ENCODE results near the gene ARL5A.

DNA sequence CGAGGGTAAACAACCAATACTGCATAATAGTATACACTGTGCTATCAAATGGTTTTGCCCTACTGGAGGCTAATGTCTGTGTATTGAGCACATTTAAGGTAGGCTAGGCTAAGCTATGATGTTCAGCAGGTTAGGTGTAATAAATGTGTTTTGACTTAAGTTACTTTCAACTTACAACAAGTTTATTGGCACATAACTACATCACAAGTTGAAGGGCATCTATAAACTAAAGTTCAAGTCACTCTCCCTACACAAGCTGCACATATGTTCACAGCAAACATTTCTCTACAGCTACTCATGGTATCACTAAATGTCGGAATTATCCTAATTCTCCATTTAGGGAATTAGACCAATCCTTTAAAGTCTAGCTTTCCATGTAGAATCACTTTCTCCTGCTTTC lies 11.4 kb downstream of the ARL5A start:
- TF ChIP-seq, protein P1, sequence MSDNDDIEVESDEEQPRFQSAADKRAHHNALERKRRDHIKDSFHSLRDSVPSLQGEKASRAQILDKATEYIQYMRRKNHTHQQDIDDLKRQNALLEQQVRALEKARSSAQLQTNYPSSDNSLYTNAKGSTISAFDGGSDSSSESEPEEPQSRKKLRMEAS (IDR thresholded peaks at IDR 0.05; ENCODE audit: low read depth, low read length) = no peak
- TF ChIP-seq, protein P2, sequence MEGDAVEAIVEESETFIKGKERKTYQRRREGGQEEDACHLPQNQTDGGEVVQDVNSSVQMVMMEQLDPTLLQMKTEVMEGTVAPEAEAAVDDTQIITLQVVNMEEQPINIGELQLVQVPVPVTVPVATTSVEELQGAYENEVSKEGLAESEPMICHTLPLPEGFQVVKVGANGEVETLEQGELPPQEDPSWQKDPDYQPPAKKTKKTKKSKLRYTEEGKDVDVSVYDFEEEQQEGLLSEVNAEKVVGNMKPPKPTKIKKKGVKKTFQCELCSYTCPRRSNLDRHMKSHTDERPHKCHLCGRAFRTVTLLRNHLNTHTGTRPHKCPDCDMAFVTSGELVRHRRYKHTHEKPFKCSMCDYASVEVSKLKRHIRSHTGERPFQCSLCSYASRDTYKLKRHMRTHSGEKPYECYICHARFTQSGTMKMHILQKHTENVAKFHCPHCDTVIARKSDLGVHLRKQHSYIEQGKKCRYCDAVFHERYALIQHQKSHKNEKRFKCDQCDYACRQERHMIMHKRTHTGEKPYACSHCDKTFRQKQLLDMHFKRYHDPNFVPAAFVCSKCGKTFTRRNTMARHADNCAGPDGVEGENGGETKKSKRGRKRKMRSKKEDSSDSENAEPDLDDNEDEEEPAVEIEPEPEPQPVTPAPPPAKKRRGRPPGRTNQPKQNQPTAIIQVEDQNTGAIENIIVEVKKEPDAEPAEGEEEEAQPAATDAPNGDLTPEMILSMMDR (IDR thresholded peaks at IDR 0.05; ENCODE audit: low read depth, low read length) = no peak
- no peak for TF ChIP-seq POLR2A (IDR thresholded peaks at IDR 0.05; ENCODE audit: extremely low read depth, insufficient read length)

All from NB4 (cell line).